Lung (tissue), 12 donors: Measurements from ENCODE around the gene SYK. TPM values are rescaled to one million over a fixed set of nuclear protein-coding genes. Genes with fewer than 3 reads are reported as not detected.

ENCODE experiments used
- ATAC-seq: fragments of 200-7000 bp; cut with Tn5 transposase; one replicate; pipeline ENCODE4 v1.9.1; 2020; ENCODE audit warnings: moderate number of reproducible peaks; ENCODE audit not compliant: insufficient read depth, low FRiP score
- DNase-seq, 3 donors: peaks; one replicate each; pipeline ENCODE4 v3.0.0-alpha.2; 2013 to 2017
- H3K27ac ChIP-seq, 2 donors: one replicate each; pipeline ENCODE4 v1.5.1; 2013; ENCODE audit warnings: mild to moderate bottlenecking in 2 of 2, moderate library complexity in 2 of 2, control low read depth in 1 of 2, inconsistent platforms in 1 of 2, low read depth in 1 of 2, low read length in 1 of 2
- H3K27me3 ChIP-seq, 3 donors: one replicate each; pipeline ENCODE4 v1.5.1; 2013; ENCODE audit warnings: low read length in 2 of 3; ENCODE audit not compliant: control insufficient read depth in 3 of 3, insufficient read depth in 3 of 3
- H3K36me3 ChIP-seq, 4 donors: one replicate each; pipeline ENCODE4 v1.5.1; 2013; ENCODE audit warnings: low read length in 4 of 4, mild to moderate bottlenecking in 1 of 4, moderate library complexity in 1 of 4; ENCODE audit not compliant: control insufficient read depth in 4 of 4, insufficient read depth in 4 of 4
- H3K4me1 ChIP-seq, 5 donors: one replicate each; pipeline ENCODE4 v1.5.1; 2013; ENCODE audit warnings: low read length in 5 of 5, mild to moderate bottlenecking in 2 of 5, moderate library complexity in 1 of 5; ENCODE audit not compliant: control insufficient read depth in 5 of 5, insufficient read depth in 5 of 5
- H3K4me3 ChIP-seq: one replicate; pipeline ENCODE4 v1.5.1; 2013; ENCODE audit warnings: mild to moderate bottlenecking, control low read depth, moderate library complexity
- H3K9ac ChIP-seq, 2 donors: one replicate each; pipeline ENCODE4 v1.5.1; 2013; ENCODE audit warnings: low read length in 2 of 2, control low read depth in 1 of 2; ENCODE audit not compliant: insufficient read depth in 1 of 2
- H3K9me3 ChIP-seq, 4 donors: one replicate each; pipeline ENCODE4 v1.5.1; 2013; ENCODE audit warnings: low read length in 3 of 4, mild to moderate bottlenecking in 1 of 4, moderate library complexity in 1 of 4; ENCODE audit not compliant: control insufficient read depth in 4 of 4, insufficient read depth in 3 of 4
- CTCF ChIP-seq: IDR thresholded peaks from 2 replicates; pipeline ENCODE4 v1.5.1; 2012; ENCODE audit warnings: mild to moderate bottlenecking; ENCODE audit errors: control extremely low read depth, extremely low read depth
- WGBS, 2 donors: extraction: QIAGEN DNeasy Blood & Tissue Kit; methylation state at CpG; one replicate each; pipeline ENCODE4 v1.1.7; 2013; 5-methylcytosine and 5-hydroxymethylcytosine counted together
- polyA plus RNA-seq, 2 donors: library from polyadenylated mRNA; stranded (reverse); fragments of 200-250 nt; gene quantifications; one replicate each; pipeline ENCODE4 v1.2.1, GENCODE V29; 2013
- total RNA-seq, 2 donors: library from RNA; depleted of rRNA in 1 of 2; stranded (reverse); fragments of >200 nt in 1 of 2; gene quantifications; one replicate each; pipeline ENCODE4 v1.2.1, GENCODE V29; 2014 to 2021
- donor health status: control.
- donor health status: control.
- donor health status: Bipolar disorder and iron deficiency.
- donor health status: healthy.
- donor health status: DM: yes; HTN: yes; CAD: no.

SYK gene
- total and polyA plus RNA-seq, 4 donors, result 13.7 to 71.6 (median 35.0) TPM

GRCh38 chr9:90868555-90868954, 66.9 kb downstream of the SYK start:
- Histone ChIP-seq H3K27me3 (no peaks in the 10 kb centered on the region), H3K4me3 (no peak overlapping the region), H3K27ac (no peak overlapping the region), H3K9me3 (no peaks in the 10 kb centered on the region), H3K9ac (no peak overlapping the region), H3K4me1 (no peaks in the 10 kb centered on the region), H3K36me3 (peaks cover 0 to 7% (median 0%) of the 10 kb centered on the region in 4 donors)
- no peak for ATAC-seq
- no peak for TF ChIP-seq CTCF
- no peak for DNase-seq

- ATAC-seq, result no peak
- H3K4me3 ChIP-seq, result no peak overlapping the region
- no peaks in the 10 kb centered on the region for H3K9me3 ChIP-seq
- H3K4me1 ChIP-seq, result no peaks in the 10 kb centered on the region
- peaks cover 0 to 9% (median 0%) of the 10 kb centered on the region in 4 donors for H3K36me3 ChIP-seq
- H3K27me3 ChIP-seq, result no peaks in the 10 kb centered on the region
- H3K27ac ChIP-seq, result no peak overlapping the region
- TF ChIP-seq CTCF, result no peak
- no peak for DNase-seq
- H3K9ac ChIP-seq, result no peak overlapping the region
Measured at GRCh38 chr9:90869361-90869760, 67.7 kb downstream of the SYK start.

GRCh38 chr9:90870621-90871326, 69.2 kb downstream of the SYK start:
- H3K4me1 ChIP-seq, result no peaks in the 10 kb centered on the region
- ATAC-seq (no peak), DNase-seq (peak; percentile 58 to 69 (median 59))
- 21 to 25% methylated on average over 4 of the region's 4 CpGs for WGBS, 2 donors
- peak; percentile 70 for TF ChIP-seq CTCF
- no peaks in the 10 kb centered on the region for H3K27me3 ChIP-seq
- no peaks in the 10 kb centered on the region for H3K9me3 ChIP-seq
- H3K9ac ChIP-seq, result no peak overlapping the region
- H3K27ac ChIP-seq, result no peak overlapping the region
- H3K4me3 ChIP-seq, result no peak overlapping the region
- H3K36me3 ChIP-seq, result peaks cover 0 to 4% (median 0%) of the 10 kb centered on the region in 4 donors
